GM12878 (cell line): ENCODE data around the gene DYNLL1. TPM values are rescaled to one million over a fixed set of nuclear protein-coding genes. Genes with fewer than 3 reads are reported as not detected.
"Not testable (repeated sequence)": the region's sequence is repeated elsewhere in the genome, so short reads cannot be mapped to it uniquely, and the experiment has no call there.

ENCODE experiments used
- ATAC-seq: fragments of 200-7000 bp; cut with Tn5 transposase; 3 replicates; pipeline ENCODE4 v1.9.1; 2020; ENCODE audit warnings: mild to moderate bottlenecking, moderate library complexity
- BruUV-seq: library from RNA; stranded (reverse); fragments of 400-500 nt; replicated peaks from 2 replicates; lab custom pipeline; 2021; lab: Mats Ljungman, UMichigan
- CTCF ChIA-PET: fragments of 300-600 bp; sonication (Branson Sonifier 250); formaldehyde crosslinking; extraction: SDS; loops from one replicate; lab custom pipeline; 2021; ENCODE audit warnings: inconsistent platforms; lab: Yijun Ruan, JAX
- POLR2A ChIA-PET: fragments of 350-600 bp; formaldehyde crosslinking; extraction: SDS; loops from one replicate; lab custom pipeline; 2021; ENCODE audit warnings: inconsistent platforms; lab: Charles Lee
- RAD21 ChIA-PET: fragments of 300-600 bp; sonication (Branson Sonifier 250); formaldehyde crosslinking; loops from one replicate; lab custom pipeline; 2023; ENCODE audit warnings: antibody characterized with exemption; ENCODE audit not compliant: unreplicated experiment; lab: Charles Lee
- SMC1A ChIA-PET: fragments of 300-600 bp; sonication (Branson Sonifier 250); formaldehyde crosslinking; loops from one replicate; lab custom pipeline; 2023; ENCODE audit not compliant: unreplicated experiment, uncharacterized antibody; lab: Charles Lee
- DNase-seq: peaks from one replicate; pipeline ENCODE4 v3.0.0-alpha.2; 2011; ENCODE audit warnings: low read depth, low spot score
- FAIRE-seq: peaks from 3 replicates; lab custom pipeline; 2011; peaks lifted over from hg19 to GRCh38; lab: Jason Lieb, UNC
- H2AFZ ChIP-seq: 2 replicates; pipeline ENCODE4 v1.6.0; 2011; ENCODE audit warnings: low read depth, low read length, control low read depth; ENCODE audit not compliant: control insufficient read depth
- H3K27ac ChIP-seq: 2 replicates; pipeline ENCODE4 v1.5.1; 2011; ENCODE audit warnings: control low read depth; ENCODE audit not compliant: control insufficient read depth, insufficient read depth
- H3K27me3 ChIP-seq, 2 experiments: replicated peaks in 1 of 2; 2 replicates each; pipeline versions ENCODE4 v1.6.0 to v1.6.1; 2011; ENCODE audit warnings: low read length in 1 of 2; ENCODE audit not compliant: control insufficient read depth in 2 of 2, insufficient read depth in 2 of 2
- H3K36me3 ChIP-seq, 2 experiments: 2 replicates each; pipeline ENCODE4 v1.5.1; 2011; ENCODE audit warnings: low read length in 1 of 2; ENCODE audit not compliant: control insufficient read depth in 2 of 2, insufficient read depth in 2 of 2
- H3K4me1 ChIP-seq: 2 replicates; pipeline ENCODE4 v1.6.1; 2011; ENCODE audit warnings: mild to moderate bottlenecking, low read length, moderate library complexity, mixed read lengths; ENCODE audit not compliant: control insufficient read depth, insufficient read depth
- H3K4me2 ChIP-seq: 2 replicates; pipeline ENCODE4 v1.6.0; 2011; ENCODE audit warnings: control low read depth; ENCODE audit not compliant: control insufficient read depth, insufficient read depth
- H3K4me3 ChIP-seq: fragments of 200-600 bp; sonication (generic); 2 replicates; pipeline ENCODE4 v1.5.1; 2016
- H3K79me2 ChIP-seq: 2 replicates; pipeline ENCODE4 v1.6.0; 2011; ENCODE audit warnings: low read length; ENCODE audit not compliant: control insufficient read depth, insufficient read depth
- H3K9ac ChIP-seq: 2 replicates; pipeline ENCODE4 v1.8.0; 2011; ENCODE audit warnings: low read length, control low read depth, mixed read lengths; ENCODE audit not compliant: control insufficient read depth, insufficient read depth
- H3K9me3 ChIP-seq: replicated peaks from 3 replicates; pipeline ENCODE4 v1.5.1; 2011; ENCODE audit warnings: mild to moderate bottlenecking, low read length; ENCODE audit not compliant: control insufficient read depth, insufficient read depth
- H4K20me1 ChIP-seq: 2 replicates; pipeline ENCODE4 v1.6.0; 2011; ENCODE audit not compliant: control insufficient read depth, insufficient read depth
- SIN3A ChIP-seq: IDR thresholded peaks from 2 replicates; pipeline ENCODE4 v1.6.1; 2012; ENCODE audit warnings: low read depth, low read length, improper control_type of control experiment
- WGBS: methylation state at CpG from one replicate; pipeline ENCODE4 v1.1.6; 2016; ENCODE audit warnings: low lambda C conversion rate; ENCODE audit not compliant: insufficient replicate concordance, insufficient coverage; ENCODE audit errors: missing lambda C conversion rate; 5-methylcytosine and 5-hydroxymethylcytosine counted together
- in situ Hi-C: fragments of 300-500 bp; cut with MboI; formaldehyde crosslinking; loops from 9 replicates; pipeline ENCODE4 v1.14.3; 2018; ENCODE audit warnings: mixed read lengths
- intact Hi-C: fragments of 100-400 bp; cut with micrococcal nuclease; formaldehyde crosslinking; loops from one replicate; pipeline ENCODE4 v1.14.2; 2022; ENCODE audit not compliant: unreplicated experiment
- polyA plus RNA-seq, 11 experiments: library from polyadenylated mRNA; depleted of rRNA in 4 of 11; unstranded in 6 of 11; stranded (reverse) in 5 of 11; fragments of >200 nt; fragmentation: Nextera tagmentation in 4 of 11; fragmentation: Illumina TruSeq in 1 of 11; extraction: Ambion mirVana in 4 of 11; extraction: Trizol in 1 of 11; gene quantifications; 1 replicate in 1 of 11; 2 replicates in 10 of 11; pipeline versions ENCODE4 v1.2.1 to v1.2.3, GENCODE V29; 2011 to 2016; ENCODE audit warnings: inconsistent platforms in 2 of 11, missing spikeins in 2 of 11, low read depth in 1 of 11
- total RNA-seq, 4 experiments: library from RNA; depleted of rRNA in 3 of 4; stranded (reverse); fragments of >200 nt in 3 of 4; fragmentation: Illumina TruSeq in 1 of 4; extraction: Trizol in 1 of 4; gene quantifications; 2 replicates each; pipeline versions ENCODE4 v1.2.1 to v1.2.3, GENCODE V29; 2013 to 2021

DYNLL1 gene
- total and polyA plus RNA-seq, 10 of the 15 experiments (the other 5 are each of a cell fraction or from before 2014, with no cell fraction given): 239 to 796 (median 379) TPM

DNA sequence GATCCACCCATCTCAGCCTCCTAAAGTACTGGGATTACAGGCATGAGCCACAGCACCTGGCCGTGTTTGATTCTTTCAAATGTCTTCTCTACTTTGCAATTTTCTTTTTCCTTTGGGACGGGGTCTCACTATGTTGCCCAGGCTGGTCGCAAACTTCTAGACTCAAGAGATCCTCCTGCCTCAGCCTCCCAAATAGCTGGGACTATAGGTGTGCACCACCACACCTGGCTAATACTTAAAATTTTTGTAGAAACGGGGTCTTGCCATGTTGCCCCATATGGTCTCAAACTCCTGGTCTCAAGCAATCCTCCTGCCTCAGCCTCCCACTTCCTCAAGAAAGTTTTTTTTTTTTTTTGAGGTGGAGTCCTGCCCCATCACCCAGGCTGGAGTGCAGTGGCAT, 47.9 kb upstream of the DYNLL1 start:
- H2AFZ ChIP-seq: no peak overlapping the region
- ChIA-PET POLR2A (interaction anchor here (1.1 to 1.3 kb wide), 2 partner anchors 114 to 133 kb away, joined by 3 to 4 read pairs; partner anchors contain the start of gene POP5), CTCF (interaction anchor here (0.9 to 1.8 kb wide), 5 partner anchors 9 to 49 kb away, joined by 3 to 10 read pairs (median 4); no protein-coding TSS in a partner anchor), SMC1A (interaction anchor here (0.8 to 1.4 kb wide), 3 partner anchors 9 to 133 kb away, joined by 3 read pairs; partner anchors contain the start of gene POP5), RAD21 (no interaction called here)
- no peak overlapping the region for H3K9ac ChIP-seq
- no peak for FAIRE-seq
- DNase-seq: no peak
- H3K9me3 ChIP-seq: no peaks in the 10 kb centered on the region
- H3K36me3 ChIP-seq: peaks cover 0 to 8% of the 10 kb centered on the region in 2 experiments; a peak in 1 of 4 replicates
- no peak for ATAC-seq
- intact Hi-C loops: loop anchor here (2.0 kb wide), 1 partner anchor 21 kb away; the partner anchor contains the start of gene SRSF9
- H3K27ac ChIP-seq: no peak overlapping the region
- H3K4me2 ChIP-seq: no peak overlapping the region; the same call in 1 of the 2 replicates
- BruUV-seq: no TSS peak
- in situ Hi-C loops: no loop called here
- H3K27me3 ChIP-seq: no peaks in the 10 kb centered on the region
- peaks cover 47% of the 10 kb centered on the region for H3K79me2 ChIP-seq
- H3K4me1 ChIP-seq: peaks cover 9% of the 10 kb centered on the region; the same call in 1 of the 2 replicates
- WGBS: 94% methylated on average over 4 of the region's 4 CpGs
- no peak for TF ChIP-seq SIN3A
- TF ChIP-seq, all 136 proteins: peak for 0
- H3K4me3 ChIP-seq: no peak overlapping the region
- H4K20me1 ChIP-seq: no peaks in the 10 kb centered on the region

DNA sequence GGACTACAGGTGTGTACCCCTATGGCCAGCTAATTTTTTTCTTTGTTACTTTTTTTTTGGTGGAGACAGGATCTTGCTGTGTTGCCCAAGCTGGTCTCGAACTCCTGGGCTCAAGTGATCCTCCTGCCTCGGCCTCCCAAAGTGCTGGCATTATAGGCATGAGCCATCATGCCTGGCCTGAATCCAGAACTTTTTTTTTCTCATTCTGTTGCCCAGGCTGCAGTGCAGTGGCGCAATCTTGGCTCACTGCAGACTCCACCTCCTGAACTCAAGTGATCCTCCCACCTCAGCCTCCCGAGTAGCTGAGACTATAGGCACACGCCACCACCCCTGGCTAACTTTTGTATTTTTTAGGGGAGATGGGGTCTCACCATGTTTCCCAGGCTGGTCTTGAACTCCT, 43.4 kb upstream of the DYNLL1 start:
- intact Hi-C loops, H3K9me3 ChIP-seq, H3K9ac ChIP-seq, BruUV-seq, FAIRE-seq, in situ Hi-C loops, H3K4me1 ChIP-seq, H3K4me3 ChIP-seq, H3K27me3 ChIP-seq, RAD21 ChIA-PET, H3K4me2 ChIP-seq, DNase-seq, H3K79me2 ChIP-seq, H2AFZ ChIP-seq, ATAC-seq, H3K27ac ChIP-seq, H4K20me1 ChIP-seq: not testable (repeated sequence)
- peaks cover 7 to 20% of the 10 kb centered on the region in 2 experiments for H3K36me3 ChIP-seq
- POLR2A ChIA-PET: interaction anchor here (1.2 kb wide), 1 partner anchor 13 kb away, joined by 3 read pairs; no protein-coding TSS in a partner anchor
- SMC1A ChIA-PET: interaction anchor here (0.8 to 3.0 kb wide), 5 partner anchors 11 to 50 kb away, joined by 3 to 10 read pairs (median 4); no protein-coding TSS in a partner anchor
- CTCF ChIA-PET: interaction anchor here (0.6 to 4.3 kb wide), 9 partner anchors 9 to 607 kb away, joined by 3 to 39 read pairs (median 3); partner anchors contain the start of genes DYNLL1, POP5, SIRT4 and SRSF9
- 98% methylated on average over 5 of the region's 5 CpGs for WGBS
